ENCODE results near the gene RCVRN. TPM values are rescaled to one million over a fixed set of nuclear protein-coding genes. Genes with fewer than 3 reads are reported as not detected.

Gene RCVRN
- total RNA-seq, 1 experiment from 2014 or later = not detected

DNA sequence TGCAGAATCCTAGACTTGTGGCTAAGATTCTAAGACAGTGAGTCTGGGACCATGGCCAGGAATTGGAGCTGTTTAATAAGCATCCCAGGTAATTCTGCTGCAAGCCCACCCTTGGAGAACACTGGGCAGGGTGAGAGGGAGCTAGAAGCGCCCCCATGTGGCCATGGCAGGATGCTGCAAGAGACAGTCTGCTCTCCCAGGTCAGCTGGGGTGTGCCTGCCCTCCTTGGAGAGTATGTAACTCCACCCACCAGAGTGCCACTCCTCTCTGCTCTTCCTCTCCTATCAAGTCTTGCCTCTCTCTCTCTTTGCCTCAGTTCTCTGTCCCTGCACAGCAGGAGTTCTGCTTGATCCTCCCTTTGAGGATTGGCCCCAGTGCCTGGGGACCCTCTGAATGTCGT lies 14.9 kb downstream of the RCVRN start:
- H3K4me3 ChIP-seq (ENCODE audit: low read depth in 2 of 2, low read length in 2 of 2) = no peak overlapping the region
- POLR2A ChIA-PET = no interaction called here
- TF ChIP-seq REST (IDR thresholded peaks at IDR 0.05; ENCODE audit: insufficient read depth in 1 of 2, low read depth in 2 of 2, low read length in 1 of 2) (no peak), SIN3A (IDR thresholded peaks at IDR 0.05; ENCODE audit: borderline replicate concordance, insufficient read depth, low read depth, low read length) (no peak), POLR2AphosphoS5 (IDR thresholded peaks at IDR 0.05; ENCODE audit: low read depth, low read length) (no peak)
- TF ChIP-seq, protein P1, sequence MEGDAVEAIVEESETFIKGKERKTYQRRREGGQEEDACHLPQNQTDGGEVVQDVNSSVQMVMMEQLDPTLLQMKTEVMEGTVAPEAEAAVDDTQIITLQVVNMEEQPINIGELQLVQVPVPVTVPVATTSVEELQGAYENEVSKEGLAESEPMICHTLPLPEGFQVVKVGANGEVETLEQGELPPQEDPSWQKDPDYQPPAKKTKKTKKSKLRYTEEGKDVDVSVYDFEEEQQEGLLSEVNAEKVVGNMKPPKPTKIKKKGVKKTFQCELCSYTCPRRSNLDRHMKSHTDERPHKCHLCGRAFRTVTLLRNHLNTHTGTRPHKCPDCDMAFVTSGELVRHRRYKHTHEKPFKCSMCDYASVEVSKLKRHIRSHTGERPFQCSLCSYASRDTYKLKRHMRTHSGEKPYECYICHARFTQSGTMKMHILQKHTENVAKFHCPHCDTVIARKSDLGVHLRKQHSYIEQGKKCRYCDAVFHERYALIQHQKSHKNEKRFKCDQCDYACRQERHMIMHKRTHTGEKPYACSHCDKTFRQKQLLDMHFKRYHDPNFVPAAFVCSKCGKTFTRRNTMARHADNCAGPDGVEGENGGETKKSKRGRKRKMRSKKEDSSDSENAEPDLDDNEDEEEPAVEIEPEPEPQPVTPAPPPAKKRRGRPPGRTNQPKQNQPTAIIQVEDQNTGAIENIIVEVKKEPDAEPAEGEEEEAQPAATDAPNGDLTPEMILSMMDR (IDR thresholded peaks at IDR 0.05) = peak; percentile 71
- H3K27me3 ChIP-seq (ENCODE audit: control insufficient read depth, insufficient read depth, low read length) = no peaks in the 10 kb centered on the region; the same call in 1 of the 2 replicates
- H3K9me3 ChIP-seq (ENCODE audit: control insufficient read depth, insufficient read depth, low read depth, low read length) = no peaks in the 10 kb centered on the region
- DNase-seq (ENCODE audit: low read depth, low spot score) (no peak), ATAC-seq (no peak)
- in situ Hi-C loops (cut with HindIII; ENCODE audit: low pct_unique_long_range_greater_than_20kb, low sequenced_read_pairs) = no loop called here
- intact Hi-C loops (cut with micrococcal nuclease; ENCODE audit: unreplicated experiment) = no loop called here
- BruUV-seq (replicated peaks) = no TSS peak
- H3K4me1 ChIP-seq (ENCODE audit: control insufficient read depth, insufficient read depth, low read length) = no peaks in the 10 kb centered on the region
- no peak overlapping the region for H3K27ac ChIP-seq (ENCODE audit: low read length)
- CTCF ChIA-PET = interaction anchor here (0.6 kb wide), 1 partner anchor 27 kb away, joined by 3 read pairs; no protein-coding TSS in a partner anchor
- no peaks in the 10 kb centered on the region for H3K36me3 ChIP-seq (ENCODE audit: control insufficient read depth, insufficient read depth, low read length)

GRCh38 chr17:9887508-9887907 lies 17.6 kb downstream of the RCVRN start:
- ATAC-seq (no peak), DNase-seq (ENCODE audit: low read depth, low spot score) (no peak)
- Histone ChIP-seq H3K27ac (ENCODE audit: low read length) (no peak overlapping the region), H3K4me3 (ENCODE audit: low read depth in 2 of 2, low read length in 2 of 2) (no peak overlapping the region), H3K4me1 (ENCODE audit: control insufficient read depth, insufficient read depth, low read length) (no peaks in the 10 kb centered on the region), H3K27me3 (ENCODE audit: control insufficient read depth, insufficient read depth, low read length) (no peaks in the 10 kb centered on the region; the same call in 1 of the 2 replicates), H3K36me3 (ENCODE audit: control insufficient read depth, insufficient read depth, low read length) (no peaks in the 10 kb centered on the region), H3K9me3 (ENCODE audit: control insufficient read depth, insufficient read depth, low read depth, low read length) (peaks cover 8% of the 10 kb centered on the region; the same call in 1 of the 2 replicates)
- no TSS peak for BruUV-seq (replicated peaks)
- intact Hi-C loops (cut with micrococcal nuclease; ENCODE audit: unreplicated experiment) = no loop called here
- ChIA-PET POLR2A (no interaction called here), CTCF (no interaction called here)
- TF ChIP-seq TCF7L2 (IDR thresholded peaks at IDR 0.05; ENCODE audit: low read depth, low read length) (no peak), POLR2AphosphoS5 (IDR thresholded peaks at IDR 0.05; ENCODE audit: low read depth, low read length) (no peak), REST (IDR thresholded peaks at IDR 0.05; ENCODE audit: insufficient read depth in 1 of 2, low read depth in 2 of 2, low read length in 1 of 2) (no peak), SIN3A (IDR thresholded peaks at IDR 0.05; ENCODE audit: borderline replicate concordance, insufficient read depth, low read depth, low read length) (no peak)
- TF ChIP-seq, protein P1 (IDR thresholded peaks at IDR 0.05) = no peak
- in situ Hi-C loops (cut with HindIII; ENCODE audit: low pct_unique_long_range_greater_than_20kb, low sequenced_read_pairs) = no loop called here

All from Panc1 (cell line).